Hepatocyte (in vitro differentiated cells): Measurements from ENCODE around the gene PF4V1. TPM values are rescaled to one million over a fixed set of nuclear protein-coding genes. Genes with fewer than 3 reads are reported as not detected.

Experiments used
- DNase-seq: peaks from one replicate; pipeline ENCODE4 v3.0.0-alpha.2; 2016; ENCODE audit warnings: low spot score
- H2AFZ ChIP-seq: fragments of 200-600 bp; sonication (generic); 2 replicates; pipeline ENCODE4 v1.6.0; 2016; ENCODE audit warnings: antibody characterized with exemption, mild to moderate bottlenecking
- H3K27ac ChIP-seq: fragments of 200-600 bp; sonication (generic); 2 replicates; pipeline ENCODE4 v1.5.1; 2016; ENCODE audit warnings: mild to moderate bottlenecking
- H3K27me3 ChIP-seq: fragments of 200-600 bp; sonication (generic); 2 replicates; pipeline ENCODE4 v1.6.1; 2016
- H3K36me3 ChIP-seq: fragments of 200-600 bp; sonication (generic); replicated peaks from 2 replicates; pipeline ENCODE4 v1.5.1; 2016; ENCODE audit warnings: low read depth; ENCODE audit not compliant: insufficient read depth
- H3K4me1 ChIP-seq: fragments of 200-600 bp; sonication (generic); 2 replicates; pipeline ENCODE4 v1.5.1; 2016; ENCODE audit warnings: mild to moderate bottlenecking, moderate library complexity; ENCODE audit not compliant: insufficient read depth
- H3K4me2 ChIP-seq: fragments of 200-600 bp; sonication (generic); 2 replicates; pipeline ENCODE4 v1.6.0; 2016
- H3K4me3 ChIP-seq: fragments of 200-600 bp; sonication (generic); 2 replicates; pipeline ENCODE4 v1.5.1; 2016; ENCODE audit warnings: mild to moderate bottlenecking
- H3K79me2 ChIP-seq: fragments of 200-600 bp; sonication (generic); 2 replicates; pipeline ENCODE4 v1.6.0; 2017; ENCODE audit warnings: mild to moderate bottlenecking
- H3K9me2 ChIP-seq: fragments of 200-600 bp; sonication (generic); replicated peaks from 2 replicates; pipeline ENCODE4 v1.6.0; 2017; ENCODE audit warnings: mild to moderate bottlenecking; ENCODE audit not compliant: insufficient read depth
- H3K9me3 ChIP-seq: fragments of 200-600 bp; sonication (generic); 2 replicates; pipeline ENCODE4 v1.5.1; 2016; ENCODE audit warnings: low read depth, mild to moderate bottlenecking
- H4K20me1 ChIP-seq: fragments of 200-600 bp; sonication (generic); 2 replicates; pipeline ENCODE4 v1.6.0; 2016; ENCODE audit warnings: mild to moderate bottlenecking; ENCODE audit not compliant: insufficient read depth, poor library complexity, severe bottlenecking
- EZH2 ChIP-seq: fragments of 200-600 bp; sonication (generic); IDR thresholded peaks from 2 replicates; pipeline ENCODE4 v1.6.1; 2016; ENCODE audit warnings: antibody characterized with exemption, mild to moderate bottlenecking, borderline replicate concordance
- EZH2phosphoT487 ChIP-seq: fragments of 200-600 bp; sonication (generic); IDR thresholded peaks from one replicate; pipeline ENCODE4 v1.6.1; 2018; ENCODE audit warnings: antibody characterized with exemption, mild to moderate bottlenecking, low read depth, moderate library complexity; ENCODE audit not compliant: unreplicated experiment, severe bottlenecking
- WGBS: methylation state at CpG from one replicate; pipeline ENCODE4 v1.1.6; 2016; ENCODE audit warnings: low lambda C conversion rate; ENCODE audit errors: missing lambda C conversion rate; 5-methylcytosine and 5-hydroxymethylcytosine counted together
- polyA plus RNA-seq: library from polyadenylated mRNA; unstranded; fragments of >200 nt; fragmentation: Nextera tagmentation; extraction: Ambion mirVana; gene quantifications from 2 replicates; pipeline ENCODE4 v1.2.1, GENCODE V29; 2016
- total RNA-seq: library from RNA; depleted of rRNA; stranded (reverse); fragments of >200 nt; gene quantifications from 2 replicates; pipeline ENCODE4 v1.2.3, GENCODE V29; 2014
- TF ChIP-seq, protein P1 (sequence below): fragments of 200-600 bp; sonication (generic); IDR thresholded peaks from 2 replicates; pipeline ENCODE4 v1.5.1; 2016; ENCODE audit warnings: antibody characterized with exemption, mild to moderate bottlenecking; ENCODE audit not compliant: poor library complexity

PF4V1 gene
- total and polyA plus RNA-seq, 2 experiments from 2014 or later, result not detected

DNA sequence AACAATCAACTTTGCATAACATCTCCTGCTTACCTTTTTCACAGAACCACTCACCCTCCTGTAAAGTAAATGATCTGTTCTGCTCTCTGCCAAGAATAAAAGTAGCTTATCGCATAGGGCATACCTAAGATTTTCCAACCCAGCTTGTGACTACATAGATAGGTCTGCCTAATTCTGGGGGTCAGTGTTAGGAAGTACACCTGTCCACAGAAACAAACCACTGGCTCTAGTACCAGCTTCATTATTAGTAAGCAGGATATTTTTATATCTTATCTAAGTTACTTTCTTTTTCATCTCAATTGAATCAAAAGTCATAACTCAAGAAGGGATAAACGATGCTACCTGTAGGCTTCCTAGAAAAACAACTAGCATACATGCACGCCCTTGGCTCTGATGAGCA, 39.9 kb downstream of the PF4V1 start:
- WGBS, result 99% methylated on average over 3 of the region's 3 CpGs
- Histone ChIP-seq H3K4me1 (peaks cover 16% of the 10 kb centered on the region), H3K27me3 (no peaks in the 10 kb centered on the region), H3K36me3 (no peaks in the 10 kb centered on the region), H3K4me3 (no peak overlapping the region), H3K27ac (peak overlapping the region; percentile 1), H2AFZ (no peak overlapping the region), H3K9me3 (no peaks in the 10 kb centered on the region), H4K20me1 (no peaks in the 10 kb centered on the region), H3K79me2 (no peaks in the 10 kb centered on the region), H3K4me2 (no peak overlapping the region), H3K9me2 (no peaks in the 10 kb centered on the region)
- TF ChIP-seq EZH2, result no peak
- TF ChIP-seq, protein P1, sequence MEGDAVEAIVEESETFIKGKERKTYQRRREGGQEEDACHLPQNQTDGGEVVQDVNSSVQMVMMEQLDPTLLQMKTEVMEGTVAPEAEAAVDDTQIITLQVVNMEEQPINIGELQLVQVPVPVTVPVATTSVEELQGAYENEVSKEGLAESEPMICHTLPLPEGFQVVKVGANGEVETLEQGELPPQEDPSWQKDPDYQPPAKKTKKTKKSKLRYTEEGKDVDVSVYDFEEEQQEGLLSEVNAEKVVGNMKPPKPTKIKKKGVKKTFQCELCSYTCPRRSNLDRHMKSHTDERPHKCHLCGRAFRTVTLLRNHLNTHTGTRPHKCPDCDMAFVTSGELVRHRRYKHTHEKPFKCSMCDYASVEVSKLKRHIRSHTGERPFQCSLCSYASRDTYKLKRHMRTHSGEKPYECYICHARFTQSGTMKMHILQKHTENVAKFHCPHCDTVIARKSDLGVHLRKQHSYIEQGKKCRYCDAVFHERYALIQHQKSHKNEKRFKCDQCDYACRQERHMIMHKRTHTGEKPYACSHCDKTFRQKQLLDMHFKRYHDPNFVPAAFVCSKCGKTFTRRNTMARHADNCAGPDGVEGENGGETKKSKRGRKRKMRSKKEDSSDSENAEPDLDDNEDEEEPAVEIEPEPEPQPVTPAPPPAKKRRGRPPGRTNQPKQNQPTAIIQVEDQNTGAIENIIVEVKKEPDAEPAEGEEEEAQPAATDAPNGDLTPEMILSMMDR, result no peak
- no peak for DNase-seq

DNA sequence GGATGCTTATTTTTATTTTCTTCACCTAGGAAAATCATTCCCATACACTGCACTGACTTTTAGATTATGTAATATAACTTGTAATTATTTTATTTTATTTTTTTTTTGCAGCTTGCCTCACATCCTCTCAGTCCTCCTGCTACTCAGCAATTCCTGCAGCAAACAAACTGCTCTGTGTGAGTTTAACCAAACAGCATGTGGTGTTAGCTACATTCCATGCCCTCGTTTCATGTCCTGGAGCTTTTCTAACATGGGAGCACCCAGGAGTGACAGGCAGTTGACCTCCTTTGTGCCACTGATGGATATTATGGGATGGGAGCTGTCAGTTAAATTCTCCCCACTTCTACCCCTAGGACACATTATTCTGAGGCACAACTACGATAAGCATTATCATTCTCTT, 40.9 kb downstream of the PF4V1 start:
- 64% methylated on average over 2 of the region's 2 CpGs for WGBS
- Histone ChIP-seq H3K79me2 (no peaks in the 10 kb centered on the region), H3K4me3 (no peak overlapping the region), H3K9me2 (no peaks in the 10 kb centered on the region), H4K20me1 (no peaks in the 10 kb centered on the region), H3K4me1 (peaks cover 16% of the 10 kb centered on the region), H2AFZ (no peak overlapping the region), H3K9me3 (no peaks in the 10 kb centered on the region), H3K4me2 (no peak overlapping the region), H3K36me3 (no peaks in the 10 kb centered on the region), H3K27me3 (no peaks in the 10 kb centered on the region), H3K27ac (no peak overlapping the region)
- no peak for DNase-seq
- no peak for TF ChIP-seq EZH2
- no peak for TF ChIP-seq EZH2phosphoT487
- TF ChIP-seq, protein P1, result no peak

DNA sequence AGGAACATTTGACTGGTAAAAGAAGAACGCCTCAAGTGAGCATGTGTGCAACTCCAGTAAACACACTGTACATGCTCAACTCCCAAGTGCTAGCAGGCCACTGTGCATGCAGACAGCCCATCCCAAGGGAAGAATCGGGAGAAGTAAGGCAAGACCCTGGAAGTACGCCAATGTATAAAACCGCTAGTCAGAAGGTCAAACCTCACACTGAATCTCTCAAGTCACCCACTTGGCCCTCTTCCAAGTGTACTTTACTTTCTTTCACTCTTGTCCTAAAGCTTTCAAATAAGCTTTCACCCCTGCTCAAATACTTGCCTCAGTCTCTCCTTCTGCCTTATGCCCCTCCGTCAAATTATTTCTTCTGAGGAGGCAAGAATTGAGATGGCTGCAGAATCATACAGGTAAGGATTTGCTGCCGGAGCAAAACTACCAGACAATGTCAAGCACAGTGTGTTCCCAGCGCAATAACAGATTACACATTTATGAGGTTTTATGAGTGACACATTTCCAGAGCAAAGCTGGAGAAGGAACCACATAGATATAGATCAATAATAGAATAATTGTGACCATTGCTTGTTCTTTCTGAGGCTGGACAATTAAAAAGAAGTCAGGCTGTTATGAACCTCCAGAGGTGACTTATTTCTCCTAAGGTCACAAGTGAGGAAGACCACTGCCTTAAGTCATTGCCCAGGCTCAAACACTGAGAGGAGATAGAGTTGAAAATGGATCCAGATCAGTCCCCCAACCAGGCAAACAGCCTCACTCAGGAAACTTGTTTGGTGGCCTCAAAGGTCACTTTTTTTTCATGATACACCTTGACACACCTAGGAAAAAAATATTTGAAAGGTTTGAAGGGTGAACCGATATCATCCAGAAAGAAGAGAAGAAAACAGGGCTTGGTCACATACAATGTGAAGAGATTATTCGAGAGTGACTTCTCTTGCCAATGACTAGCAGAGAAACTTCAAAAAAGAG, 42.4 kb downstream of the PF4V1 start:
- H4K20me1 ChIP-seq, result no peaks in the 10 kb centered on the region
- no peaks in the 10 kb centered on the region for H3K79me2 ChIP-seq
- H3K9me2 ChIP-seq, result no peaks in the 10 kb centered on the region
- peak overlapping the region; percentile 13 for H3K27ac ChIP-seq
- H3K36me3 ChIP-seq, result no peaks in the 10 kb centered on the region
- no peak overlapping the region for H3K4me2 ChIP-seq
- no peak overlapping the region for H2AFZ ChIP-seq
- H3K9me3 ChIP-seq, result no peaks in the 10 kb centered on the region
- peak; percentile 5 for DNase-seq
- 85% methylated on average over 9 of the region's 9 CpGs for WGBS
- H3K4me1 ChIP-seq, result peaks cover 16% of the 10 kb centered on the region
- H3K27me3 ChIP-seq, result no peaks in the 10 kb centered on the region
- no peak for TF ChIP-seq EZH2phosphoT487
- TF ChIP-seq, protein P1, result no peak
- no peak for TF ChIP-seq EZH2
- no peak overlapping the region for H3K4me3 ChIP-seq
